ENCODE results near the gene SLC10A2. TPM values are rescaled to one million over a fixed set of nuclear protein-coding genes. Genes with fewer than 3 reads are reported as not detected.

The SLC10A2 gene
- polyA plus RNA-seq, 3 donors = 0.46 to 1.2 (median 0.65) TPM

Other genes with a start within 250 kb of the SLC10A2 start
- gene ERCC5, start 220.4 kb downstream of the SLC10A2 start, polyA plus RNA-seq (ENCODE audit: insufficient read length in 3 of 3) = 10 to 100 TPM; 73.1 to 94.9 (median 81.5) TPM